Esophagus squamous epithelium (tissue), 5 donors: ENCODE measurements around the gene CORO1C. TPM values are rescaled to one million over a fixed set of nuclear protein-coding genes. Genes with fewer than 3 reads are reported as not detected.
A peak's percentile ranks its signal among the peaks of the same experiment; 100 is the strongest.

Experiments used
- DNase-seq: peaks from one replicate; lab custom pipeline; 2025; lab: John Stamatoyannopoulos, UW
- H3K27ac ChIP-seq, 4 donors: fragments of 200-600 bp; sonication (generic); one replicate each; pipeline ENCODE4 v1.5.1; 2016 to 2019; ENCODE audit warnings: mild to moderate bottlenecking in 1 of 4
- H3K27me3 ChIP-seq, 4 donors: fragments of 200-600 bp; sonication (generic); 1 replicate in 3 of 4; 2 replicates in 1 of 4; pipeline versions ENCODE4 v1.5.1 to v1.6.0; 2017 to 2021; ENCODE audit warnings: antibody characterized with exemption in 1 of 4
- H3K36me3 ChIP-seq, 3 donors: fragments of 200-600 bp; sonication (generic); one replicate each; pipeline ENCODE4 v1.5.1; 2016 to 2019
- H3K4me1 ChIP-seq, 3 donors: fragments of 200-600 bp; sonication (generic); one replicate each; pipeline ENCODE4 v1.5.1; 2017 to 2019
- H3K4me3 ChIP-seq, 4 donors: fragments of 200-600 bp; sonication (generic); 1 replicate in 3 of 4; 2 replicates in 1 of 4; pipeline ENCODE4 v1.5.1; 2016 to 2019; ENCODE audit warnings: mild to moderate bottlenecking in 2 of 4, moderate library complexity in 1 of 4
- H3K9me3 ChIP-seq, 3 donors: fragments of 200-600 bp; sonication (generic); one replicate each; pipeline ENCODE4 v1.5.1; 2016 to 2019
- POLR2A ChIP-seq, 4 donors: fragments of 450-650 bp; IDR thresholded peaks; one replicate each; pipeline ENCODE4 v1.6.1; 2017; ENCODE audit warnings: antibody characterized with exemption in 4 of 4, mild to moderate bottlenecking in 4 of 4, moderate library complexity in 3 of 4
- WGBS, 2 donors: methylation state at CpG; one replicate each; pipeline ENCODE4 v1.1.5; 2018; 5-methylcytosine and 5-hydroxymethylcytosine counted together
- intact Hi-C: fragments of 100-400 bp; cut with DNase I; formaldehyde crosslinking; loops from one replicate; pipeline ENCODE4 v1.15.0; 2022
- total RNA-seq, 4 donors: library from RNA; depleted of rRNA; stranded (reverse); fragments of >200 nt; gene quantifications; one replicate each; pipeline ENCODE4 v1.1.0, GENCODE V29; 2016
- TF ChIP-seq, protein P1 (sequence below), 6 experiments: fragments of 450-650 bp in 4 of 6; fragments of 200-600 bp in 2 of 6; sonication (generic) in 2 of 6; IDR thresholded peaks; one replicate each; pipeline ENCODE4 v1.5.1; 2016 to 2019; ENCODE audit warnings: antibody characterized with exemption in 6 of 6, mild to moderate bottlenecking in 4 of 6, moderate library complexity in 4 of 6
- donor health status: DM: yes; HTN: yes; CAD: no.

Gene CORO1C
- total RNA-seq, 4 donors from 2014 or later, result 67.2 to 142 (median 114) TPM

DNA sequence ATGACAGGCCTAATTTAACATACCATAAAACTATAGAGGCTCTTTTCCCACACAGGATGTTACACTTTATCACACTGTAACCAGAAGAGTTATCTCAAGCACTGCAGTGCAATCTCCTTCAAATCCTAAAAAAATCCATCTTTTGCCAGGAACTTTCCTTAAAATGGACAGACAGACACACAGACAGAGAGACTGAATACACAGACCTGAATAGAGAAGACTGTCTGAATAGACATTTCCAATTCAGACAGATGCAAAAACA is 6.5 kb downstream of the CORO1C start:
- peaks cover 22 to 96% (median 59%) of the 10 kb centered on the region in 3 donors for H3K4me1 ChIP-seq
- no peaks in the 10 kb centered on the region for H3K9me3 ChIP-seq
- H3K27me3 ChIP-seq, result no peaks in the 10 kb centered on the region
- TF ChIP-seq, protein P1, sequence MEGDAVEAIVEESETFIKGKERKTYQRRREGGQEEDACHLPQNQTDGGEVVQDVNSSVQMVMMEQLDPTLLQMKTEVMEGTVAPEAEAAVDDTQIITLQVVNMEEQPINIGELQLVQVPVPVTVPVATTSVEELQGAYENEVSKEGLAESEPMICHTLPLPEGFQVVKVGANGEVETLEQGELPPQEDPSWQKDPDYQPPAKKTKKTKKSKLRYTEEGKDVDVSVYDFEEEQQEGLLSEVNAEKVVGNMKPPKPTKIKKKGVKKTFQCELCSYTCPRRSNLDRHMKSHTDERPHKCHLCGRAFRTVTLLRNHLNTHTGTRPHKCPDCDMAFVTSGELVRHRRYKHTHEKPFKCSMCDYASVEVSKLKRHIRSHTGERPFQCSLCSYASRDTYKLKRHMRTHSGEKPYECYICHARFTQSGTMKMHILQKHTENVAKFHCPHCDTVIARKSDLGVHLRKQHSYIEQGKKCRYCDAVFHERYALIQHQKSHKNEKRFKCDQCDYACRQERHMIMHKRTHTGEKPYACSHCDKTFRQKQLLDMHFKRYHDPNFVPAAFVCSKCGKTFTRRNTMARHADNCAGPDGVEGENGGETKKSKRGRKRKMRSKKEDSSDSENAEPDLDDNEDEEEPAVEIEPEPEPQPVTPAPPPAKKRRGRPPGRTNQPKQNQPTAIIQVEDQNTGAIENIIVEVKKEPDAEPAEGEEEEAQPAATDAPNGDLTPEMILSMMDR (IDR thresholded peaks at IDR 0.05), result no peak
- no peak for TF ChIP-seq POLR2A (IDR thresholded peaks at IDR 0.05)
- intact Hi-C loops, result no loop called here
- no peaks in the 10 kb centered on the region for H3K36me3 ChIP-seq
- H3K4me3 ChIP-seq, result no peak overlapping the region
- DNase-seq, result no peak
- H3K27ac ChIP-seq, result peak overlapping the region in 3 of 4 donors; percentile 47 to 79 (median 75)

DNA sequence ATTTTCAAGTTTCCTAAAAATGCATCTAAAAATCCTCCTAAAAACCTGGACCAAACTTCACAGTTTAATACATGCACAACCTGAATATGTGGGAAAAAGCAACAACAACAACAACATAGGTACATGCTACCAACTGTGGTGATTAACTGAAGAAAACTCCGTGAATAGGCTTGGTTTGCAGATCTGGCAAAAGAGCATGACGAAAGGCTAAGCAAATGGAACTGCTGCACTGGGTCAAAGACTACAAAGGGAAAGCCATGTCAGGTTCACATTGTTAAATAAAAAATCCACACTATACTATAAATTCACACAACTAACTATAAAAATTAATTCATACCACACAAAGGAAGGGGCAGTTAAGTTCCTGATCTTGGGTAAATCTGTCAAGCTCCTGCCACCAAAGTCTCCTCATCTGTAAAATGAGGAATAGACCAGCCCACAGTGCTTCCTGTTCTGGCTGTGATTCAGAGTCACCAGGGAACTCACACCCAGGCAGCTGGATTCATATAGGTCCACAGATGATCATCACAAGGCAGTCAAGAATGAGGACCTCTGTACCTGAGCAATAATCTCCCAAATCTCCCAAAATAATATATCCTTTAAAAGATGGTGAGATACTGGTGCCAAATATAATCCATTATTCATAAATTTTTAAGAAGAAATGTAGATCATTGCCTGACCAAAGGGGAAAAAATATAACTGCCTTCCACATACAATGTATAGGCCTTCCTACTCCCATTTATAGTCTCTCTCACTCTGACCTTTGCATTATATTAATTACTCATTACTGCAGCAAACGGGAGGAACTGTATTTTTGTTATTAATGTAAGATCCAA is 7.0 kb downstream of the CORO1C start:
- DNase-seq, result no peak

DNA sequence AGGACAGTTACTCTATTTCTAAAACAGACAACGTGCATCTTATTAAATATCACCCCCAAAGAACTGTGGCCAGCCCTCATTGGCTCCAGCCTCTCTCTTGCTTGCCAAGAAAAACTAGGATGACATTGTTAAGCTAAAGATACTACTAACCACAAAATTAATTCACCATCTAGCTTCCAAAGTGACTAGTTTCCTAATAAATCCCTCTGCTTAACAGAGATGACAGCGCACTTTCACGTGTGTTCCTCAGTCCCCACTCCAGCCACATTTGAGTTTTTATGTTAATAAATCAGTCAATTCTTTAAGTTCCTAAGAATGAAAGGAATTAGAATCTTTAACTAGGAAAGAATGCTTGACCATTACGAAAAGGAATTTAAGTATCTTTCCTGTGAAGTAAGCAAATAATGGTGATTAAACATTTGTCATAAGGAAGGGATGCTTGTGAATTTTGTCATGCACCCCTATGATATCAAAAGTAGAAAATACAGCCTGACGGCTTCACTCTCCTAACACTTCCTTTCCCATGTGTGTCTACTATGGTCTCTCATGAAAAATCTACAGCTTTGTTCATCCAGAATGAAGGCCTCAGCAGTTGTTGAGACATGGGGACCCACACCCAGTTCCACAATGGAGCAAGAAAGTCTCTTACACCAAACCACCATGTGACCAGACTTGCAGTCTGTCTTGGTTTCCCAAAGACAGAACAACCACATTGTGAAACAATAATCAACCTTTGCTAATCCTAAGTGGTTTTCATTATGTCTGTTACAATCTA is 8.1 kb downstream of the CORO1C start:
- TF ChIP-seq POLR2A (IDR thresholded peaks at IDR 0.05), result no peak
- TF ChIP-seq, protein P1 (IDR thresholded peaks at IDR 0.05), result no peak

More for the DNA sequence above, 7.0 kb downstream of the CORO1C start:
- no peak overlapping the region for H3K4me3 ChIP-seq
- H3K4me1 ChIP-seq, result peaks cover 22 to 96% (median 62%) of the 10 kb centered on the region in 3 donors
- no peaks in the 10 kb centered on the region for H3K36me3 ChIP-seq
- no peaks in the 10 kb centered on the region for H3K9me3 ChIP-seq
- no peaks in the 10 kb centered on the region for H3K27me3 ChIP-seq
- intact Hi-C loops, result no loop called here
- no peak for TF ChIP-seq POLR2A (IDR thresholded peaks at IDR 0.05)
- TF ChIP-seq, protein P1 (IDR thresholded peaks at IDR 0.05), result no peak
- 40 to 61% methylated on average over 3 of the region's 3 CpGs for WGBS, 2 donors
- peak overlapping the region; percentile 46 to 83 (median 77) for H3K27ac ChIP-seq

DNA sequence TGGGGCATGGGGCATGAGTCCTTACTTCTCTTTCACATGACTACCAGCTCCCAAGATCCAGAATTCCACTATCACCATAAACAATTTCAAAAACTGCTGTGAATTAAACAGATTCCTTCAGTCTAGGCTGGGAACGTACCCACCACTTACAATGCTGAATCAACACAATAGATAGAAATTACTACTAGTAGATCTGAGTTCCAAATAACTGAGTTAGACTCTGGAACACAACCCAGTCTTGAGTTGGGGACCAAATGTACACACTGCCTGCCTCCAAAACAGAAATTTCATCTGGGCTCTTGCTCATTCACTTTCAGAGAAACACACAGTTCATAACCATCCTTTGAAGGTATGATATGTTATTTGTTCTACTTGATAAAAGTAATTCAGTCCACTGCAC is 8.9 kb downstream of the CORO1C start:
- H3K27ac ChIP-seq, result peak overlapping the region; percentile 46 to 83 (median 77)
- H3K9me3 ChIP-seq, result no peaks in the 10 kb centered on the region
- DNase-seq, result no peak
- no peaks in the 10 kb centered on the region for H3K27me3 ChIP-seq
- intact Hi-C loops, result no loop called here
- WGBS, 2 donors, result 50 to 75% methylated on average over 1 of the region's 1 CpG
- TF ChIP-seq, protein P1 (IDR thresholded peaks at IDR 0.05), result no peak
- TF ChIP-seq POLR2A (IDR thresholded peaks at IDR 0.05), result no peak
- peaks cover 22 to 92% (median 64%) of the 10 kb centered on the region in 3 donors for H3K4me1 ChIP-seq
- no peak overlapping the region for H3K4me3 ChIP-seq
- H3K36me3 ChIP-seq, result peaks cover 0 to 4% (median under 1%) of the 10 kb centered on the region in 3 donors

More for the DNA sequence above, 8.1 kb downstream of the CORO1C start:
- intact Hi-C loops, result no loop called here
- 24 to 25% methylated on average over 5 of the region's 5 CpGs for WGBS, 2 donors
- peaks cover 22 to 96% (median 65%) of the 10 kb centered on the region in 3 donors for H3K4me1 ChIP-seq
- no peaks in the 10 kb centered on the region for H3K9me3 ChIP-seq
- H3K36me3 ChIP-seq, result no peaks in the 10 kb centered on the region
- H3K27me3 ChIP-seq, result no peaks in the 10 kb centered on the region
- peak overlapping the region; percentile 46 to 83 (median 77) for H3K27ac ChIP-seq
- peak overlapping the region in 1 of 4 donors; percentile 18 for H3K4me3 ChIP-seq
- no peak for DNase-seq

DNA sequence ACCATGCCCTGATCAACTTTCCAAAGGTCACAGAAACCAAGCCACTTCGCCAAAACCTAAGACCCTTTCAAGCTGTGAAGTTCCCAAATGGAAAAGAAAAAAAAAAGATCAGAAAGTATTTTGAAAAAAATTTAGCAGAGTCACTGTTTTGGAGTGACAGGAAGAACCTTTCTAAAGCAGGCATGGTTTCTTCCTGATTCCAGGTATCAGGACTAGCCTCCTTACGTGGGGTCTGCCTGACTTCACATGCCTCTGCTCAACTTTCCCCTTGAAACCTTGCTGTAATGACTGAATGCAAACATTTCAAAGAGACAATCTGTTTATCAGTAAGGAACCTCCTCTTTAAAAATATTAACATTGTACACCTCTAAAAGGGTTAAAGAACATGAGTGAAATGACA is 9.5 kb downstream of the CORO1C start:
- H3K4me1 ChIP-seq, result peaks cover 22 to 88% (median 67%) of the 10 kb centered on the region in 3 donors
- peak overlapping the region in 3 of 4 donors; percentile 75 to 83 (median 79) for H3K27ac ChIP-seq
- peaks cover 0 to 10% (median 4%) of the 10 kb centered on the region in 3 donors for H3K36me3 ChIP-seq
- H3K27me3 ChIP-seq, result no peaks in the 10 kb centered on the region
- 61 to 63% methylated on average over 2 of the region's 2 CpGs for WGBS, 2 donors
- intact Hi-C loops, result no loop called here
- H3K9me3 ChIP-seq, result no peaks in the 10 kb centered on the region
- H3K4me3 ChIP-seq, result no peak overlapping the region
- TF ChIP-seq, protein P1 (IDR thresholded peaks at IDR 0.05), result no peak
- no peak for TF ChIP-seq POLR2A (IDR thresholded peaks at IDR 0.05)
- no peak for DNase-seq
